Retinal pigment epithelial cell (primary cell): ENCODE results near the gene ASAP3.
"Not testable (repeated sequence)": the region's sequence is repeated elsewhere in the genome, so short reads cannot be mapped to it uniquely, and the experiment has no call there.

Experiments used
- DNase-seq: peaks from one replicate; pipeline ENCODE4 v3.0.0-alpha.2; 2010; ENCODE audit warnings: low read depth
- H3K4me3 ChIP-seq: 2 replicates; pipeline ENCODE4 v1.5.1; 2011; ENCODE audit warnings: mild to moderate bottlenecking, low read length, control low read depth, moderate library complexity
- TF ChIP-seq, protein P1 (sequence below): conservative IDR thresholded peaks from 2 replicates; pipeline ENCODE4 v1.5.1; 2011; ENCODE audit warnings: low read depth, low read length, control low read depth, inconsistent platforms

ASAP3 gene

GRCh38 chr1:23497777-23498439 lies 13.9 kb upstream of the ASAP3 start:
- TF ChIP-seq, protein P1, sequence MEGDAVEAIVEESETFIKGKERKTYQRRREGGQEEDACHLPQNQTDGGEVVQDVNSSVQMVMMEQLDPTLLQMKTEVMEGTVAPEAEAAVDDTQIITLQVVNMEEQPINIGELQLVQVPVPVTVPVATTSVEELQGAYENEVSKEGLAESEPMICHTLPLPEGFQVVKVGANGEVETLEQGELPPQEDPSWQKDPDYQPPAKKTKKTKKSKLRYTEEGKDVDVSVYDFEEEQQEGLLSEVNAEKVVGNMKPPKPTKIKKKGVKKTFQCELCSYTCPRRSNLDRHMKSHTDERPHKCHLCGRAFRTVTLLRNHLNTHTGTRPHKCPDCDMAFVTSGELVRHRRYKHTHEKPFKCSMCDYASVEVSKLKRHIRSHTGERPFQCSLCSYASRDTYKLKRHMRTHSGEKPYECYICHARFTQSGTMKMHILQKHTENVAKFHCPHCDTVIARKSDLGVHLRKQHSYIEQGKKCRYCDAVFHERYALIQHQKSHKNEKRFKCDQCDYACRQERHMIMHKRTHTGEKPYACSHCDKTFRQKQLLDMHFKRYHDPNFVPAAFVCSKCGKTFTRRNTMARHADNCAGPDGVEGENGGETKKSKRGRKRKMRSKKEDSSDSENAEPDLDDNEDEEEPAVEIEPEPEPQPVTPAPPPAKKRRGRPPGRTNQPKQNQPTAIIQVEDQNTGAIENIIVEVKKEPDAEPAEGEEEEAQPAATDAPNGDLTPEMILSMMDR: no peak
- DNase-seq: no peak
- H3K4me3 ChIP-seq: no peak overlapping the region

- H3K4me3 ChIP-seq: no peak overlapping the region
- TF ChIP-seq, protein P1: no peak
- DNase-seq: no peak
These were observed 12.7 kb upstream of the ASAP3 start for GRCh38 chr1:23496490-23497181.

- not testable (repeated sequence) for H3K4me3 ChIP-seq, DNase-seq
These were observed 10.9 kb upstream of the ASAP3 start for GRCh38 chr1:23494836-23495235.

DNA sequence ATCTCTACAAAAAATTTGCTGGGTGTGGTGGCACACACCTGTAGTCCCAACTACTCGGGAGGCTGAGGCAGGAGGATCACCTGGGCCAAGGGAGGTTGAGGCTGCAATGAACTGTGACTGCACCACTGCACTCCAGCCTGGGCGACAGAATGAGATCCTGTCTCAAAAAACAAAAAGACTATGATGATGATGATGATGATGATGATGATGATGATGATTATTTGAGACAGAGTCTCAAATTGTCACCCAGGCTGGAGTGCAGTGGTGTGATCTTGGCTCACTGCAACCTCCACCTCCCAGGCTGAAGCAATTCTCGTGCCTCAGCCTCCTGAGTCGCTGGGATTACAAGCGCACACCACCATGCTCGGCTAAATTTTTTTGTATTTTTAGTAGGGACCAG lies 8.8 kb upstream of the ASAP3 start:
- not testable (repeated sequence) for DNase-seq, H3K4me3 ChIP-seq

DNA sequence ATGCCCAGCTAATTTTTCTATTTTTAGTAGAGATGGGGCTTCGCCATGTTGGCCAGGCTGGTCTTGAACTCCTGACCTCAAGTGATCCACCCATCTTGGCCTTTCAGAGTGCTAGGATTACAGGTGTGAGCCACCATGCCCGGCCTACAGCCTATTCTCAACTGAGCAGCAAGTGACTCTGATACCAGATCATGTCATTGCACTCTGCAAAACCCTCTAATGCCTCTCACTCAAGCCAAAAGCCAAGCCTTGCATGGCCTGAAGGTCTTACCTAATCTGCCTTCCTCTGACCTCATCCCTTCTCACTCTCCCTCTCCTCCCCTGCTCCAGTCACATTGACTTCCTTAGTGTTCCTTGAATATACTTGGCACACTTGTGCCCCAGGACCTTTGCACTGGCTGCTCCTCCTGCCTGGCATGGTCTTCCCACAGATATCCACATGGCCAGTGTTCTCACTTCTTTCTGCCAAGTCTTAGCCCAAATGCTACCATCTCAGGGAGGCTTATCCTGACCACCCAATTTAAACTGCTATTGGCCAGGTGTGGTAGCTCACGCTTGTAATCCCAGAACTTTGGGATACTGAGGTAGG lies 8.2 kb upstream of the ASAP3 start:
- no peak for DNase-seq
- TF ChIP-seq, protein P1: no peak
- H3K4me3 ChIP-seq: no peak overlapping the region

- no peak overlapping the region for H3K4me3 ChIP-seq
- TF ChIP-seq, protein P1: no peak
- DNase-seq: no peak
These were observed 5.9 kb upstream of the ASAP3 start for GRCh38 chr1:23489842-23490241.

GRCh38 chr1:23485002-23485332 lies 988 bp upstream of the ASAP3 start:
- DNase-seq: no peak
- TF ChIP-seq, protein P1: no peak
- H3K4me3 ChIP-seq: peak overlapping the region; percentile 67
